T-helper 22 cell (primary cell): Measurements from ENCODE around the gene KCNB1.
"Not testable (repeated sequence)": the region's sequence is repeated elsewhere in the genome, so short reads cannot be mapped to it uniquely, and the experiment has no call there.

Experiments used
- DNase-seq: peaks from one replicate; pipeline ENCODE4 v3.0.0-alpha.2; 2020; ENCODE audit warnings: low read depth

The KCNB1 gene

GRCh38 chr20:49435639-49436038 lies 46.8 kb downstream of the KCNB1 start:
- no peak for DNase-seq

GRCh38 chr20:49433333-49433732 lies 49.1 kb downstream of the KCNB1 start:
- DNase-seq = no peak

GRCh38 chr20:49432550-49432949 lies 49.9 kb downstream of the KCNB1 start:
- no peak for DNase-seq

GRCh38 chr20:49431329-49431728 lies 51.1 kb downstream of the KCNB1 start:
- DNase-seq = no peak

- no peak for DNase-seq
Measured at GRCh38 chr20:49430320-49430719, 52.1 kb downstream of the KCNB1 start.

GRCh38 chr20:49427751-49428518 lies 54.5 kb downstream of the KCNB1 start:
- no peak for DNase-seq

GRCh38 chr20:49426873-49427272 lies 55.6 kb downstream of the KCNB1 start:
- no peak for DNase-seq

GRCh38 chr20:49426395-49426794 lies 56.1 kb downstream of the KCNB1 start:
- no peak for DNase-seq

- no peak for DNase-seq
Measured at GRCh38 chr20:49424536-49424935, 57.9 kb downstream of the KCNB1 start.

- no peak for DNase-seq
Measured at GRCh38 chr20:49422161-49422560, 60.3 kb downstream of the KCNB1 start.

GRCh38 chr20:49420811-49421295 lies 61.6 kb downstream of the KCNB1 start:
- DNase-seq = no peak

- no peak for DNase-seq
Measured at GRCh38 chr20:49420292-49420691, 62.2 kb downstream of the KCNB1 start.

- no peak for DNase-seq
Measured at GRCh38 chr20:49419785-49420184, 62.7 kb downstream of the KCNB1 start.

- DNase-seq = no peak
Measured at GRCh38 chr20:49418809-49419208, 63.7 kb downstream of the KCNB1 start.

- no peak for DNase-seq
Measured at GRCh38 chr20:49417843-49418555, 64.5 kb downstream of the KCNB1 start.

- DNase-seq = no peak
Measured at GRCh38 chr20:49415668-49416044, 66.8 kb downstream of the KCNB1 start.

GRCh38 chr20:49415005-49415667 lies 67.3 kb downstream of the KCNB1 start:
- no peak for DNase-seq

GRCh38 chr20:49413677-49414076 lies 68.8 kb downstream of the KCNB1 start:
- no peak for DNase-seq

GRCh38 chr20:49412953-49413352 lies 69.5 kb downstream of the KCNB1 start:
- no peak for DNase-seq

GRCh38 chr20:49412254-49412653 lies 70.2 kb downstream of the KCNB1 start:
- no peak for DNase-seq

GRCh38 chr20:49411221-49411925 lies 71.1 kb downstream of the KCNB1 start:
- no peak for DNase-seq

- DNase-seq = not testable (repeated sequence)
Measured at GRCh38 chr20:49409975-49410621, 72.4 kb downstream of the KCNB1 start.
